GM06990 (cell line): ENCODE data around the gene ARHGAP1.
"Not testable (repeated sequence)": the region's sequence is repeated elsewhere in the genome, so short reads cannot be mapped to it uniquely, and the experiment has no call there.

ENCODE experiments used
- DNase-seq: peaks from one replicate; pipeline ENCODE4 v3.0.0-alpha.2; 2011; ENCODE audit not compliant: insufficient read length; ENCODE audit errors: extremely low read depth
- H3K27me3 ChIP-seq: replicated peaks from 2 replicates; pipeline ENCODE4 v1.6.0; 2011; ENCODE audit warnings: low read length; ENCODE audit not compliant: control insufficient read depth, insufficient read depth
- H3K36me3 ChIP-seq: 2 replicates; pipeline ENCODE4 v1.5.1; 2011; ENCODE audit warnings: low read length; ENCODE audit not compliant: control insufficient read depth, insufficient read depth
- H3K4me3 ChIP-seq: replicated peaks from 2 replicates; pipeline ENCODE4 v1.5.1; 2011; ENCODE audit warnings: low read depth, mild to moderate bottlenecking, control low read depth, low read length
- CTCF ChIP-seq: IDR thresholded peaks from 2 replicates; pipeline ENCODE4 v1.5.1; 2011; ENCODE audit warnings: low read length, control low read depth, mild to moderate bottlenecking, inconsistent platforms; ENCODE audit not compliant: insufficient read depth, poor library complexity, severe bottlenecking

The ARHGAP1 gene

GRCh38 chr11:46712874-46713576 is 12.6 kb upstream of the ARHGAP1 start:
- no peak for TF ChIP-seq CTCF
- H3K4me3 ChIP-seq = no peak overlapping the region
- DNase-seq = no peak
- H3K27me3 ChIP-seq = no peaks in the 10 kb centered on the region
- peaks cover 2% of the 10 kb centered on the region; the same call in 1 of the 2 replicates for H3K36me3 ChIP-seq

GRCh38 chr11:46711303-46711702 is 10.9 kb upstream of the ARHGAP1 start:
- H3K36me3 ChIP-seq = peaks cover 7% of the 10 kb centered on the region
- H3K4me3 ChIP-seq = no peak overlapping the region
- no peaks in the 10 kb centered on the region for H3K27me3 ChIP-seq
- no peak for TF ChIP-seq CTCF
- no peak for DNase-seq

- TF ChIP-seq CTCF = no peak
- no peak for DNase-seq
- H3K36me3 ChIP-seq = peaks cover 8% of the 10 kb centered on the region
- no peak overlapping the region for H3K4me3 ChIP-seq
- no peaks in the 10 kb centered on the region for H3K27me3 ChIP-seq
Measured at GRCh38 chr11:46710821-46711269, 10.4 kb upstream of the ARHGAP1 start.

- not testable (repeated sequence) for H3K4me3 ChIP-seq, H3K27me3 ChIP-seq, DNase-seq
- peaks cover 23% of the 10 kb centered on the region for H3K36me3 ChIP-seq
Measured at GRCh38 chr11:46709351-46709750, 8.9 kb upstream of the ARHGAP1 start.

GRCh38 chr11:46706886-46707285 is 6.5 kb upstream of the ARHGAP1 start:
- TF ChIP-seq CTCF = no peak
- H3K36me3 ChIP-seq = peaks cover 35% of the 10 kb centered on the region
- no peak for DNase-seq
- H3K27me3 ChIP-seq = no peaks in the 10 kb centered on the region
- H3K4me3 ChIP-seq = no peak overlapping the region

- H3K27me3 ChIP-seq = no peaks in the 10 kb centered on the region
- no peak for DNase-seq
- TF ChIP-seq CTCF = no peak
- no peak overlapping the region for H3K4me3 ChIP-seq
- H3K36me3 ChIP-seq = peaks cover 33% of the 10 kb centered on the region
Measured at GRCh38 chr11:46705070-46705688, 4.8 kb upstream of the ARHGAP1 start.
